H9 (cell line): ENCODE measurements around the gene TXLNG. TPM values are rescaled to one million over a fixed set of nuclear protein-coding genes. Genes with fewer than 3 reads are reported as not detected.
"Not testable (repeated sequence)": the region's sequence is repeated elsewhere in the genome, so short reads cannot be mapped to it uniquely, and the experiment has no call there.

ENCODE experiments used
- DNase-seq: peaks from one replicate; pipeline ENCODE4 v3.0.0-alpha.2; 2017
- H2AFZ ChIP-seq: one replicate; pipeline ENCODE4 v1.6.1; 2013; ENCODE audit warnings: mild to moderate bottlenecking, low read length, control low read depth, moderate library complexity
- H2AK5ac ChIP-seq: 2 replicates; pipeline ENCODE4 v1.6.1; 2013; ENCODE audit warnings: low read length, control low read depth, mixed read lengths; ENCODE audit not compliant: insufficient read length
- H2BK120ac ChIP-seq: one replicate; pipeline ENCODE4 v1.6.1; 2013; ENCODE audit warnings: low read depth, mild to moderate bottlenecking, low read length, control low read depth, inconsistent platforms; ENCODE audit not compliant: poor library complexity, severe bottlenecking
- H2BK12ac ChIP-seq: 2 replicates; pipeline ENCODE4 v1.6.1; 2013; ENCODE audit warnings: low read length, control low read depth, mixed read lengths, low read depth; ENCODE audit not compliant: insufficient read length
- H2BK15ac ChIP-seq: 2 replicates; pipeline ENCODE4 v1.6.1; 2013; ENCODE audit warnings: low read depth, low read length, control low read depth
- H2BK20ac ChIP-seq: one replicate; pipeline ENCODE4 v1.6.1; 2013; ENCODE audit warnings: low read depth, mild to moderate bottlenecking, low read length, control low read depth, inconsistent platforms; ENCODE audit not compliant: poor library complexity, severe bottlenecking
- H2BK5ac ChIP-seq: 2 replicates; pipeline ENCODE4 v1.6.1; 2013; ENCODE audit warnings: low read length, control low read depth, mixed read lengths; ENCODE audit not compliant: insufficient read length
- H3K14ac ChIP-seq: 2 replicates; pipeline ENCODE4 v1.6.1; 2013; ENCODE audit warnings: low read length, control low read depth; ENCODE audit not compliant: insufficient read depth
- H3K18ac ChIP-seq: 2 replicates; pipeline ENCODE4 v1.6.1; 2013; ENCODE audit warnings: low read depth, mild to moderate bottlenecking, mixed read lengths, low read length, control low read depth; ENCODE audit not compliant: insufficient read length
- H3K23ac ChIP-seq: 2 replicates; pipeline ENCODE4 v1.6.1; 2013; ENCODE audit warnings: low read length, control low read depth, mixed read lengths, low read depth; ENCODE audit not compliant: insufficient read length
- H3K23me2 ChIP-seq: 2 replicates; pipeline ENCODE4 v1.6.1; 2013; ENCODE audit warnings: low read depth, mild to moderate bottlenecking, mixed read lengths, low read length, control low read depth; ENCODE audit not compliant: insufficient read length, poor library complexity, severe bottlenecking
- H3K27ac ChIP-seq: 2 replicates; pipeline ENCODE4 v1.5.1; 2013; ENCODE audit warnings: low read length, control low read depth, mixed read lengths, low read depth; ENCODE audit not compliant: insufficient read length
- H3K27me3 ChIP-seq: 2 replicates; pipeline ENCODE4 v1.6.1; 2013; ENCODE audit warnings: low read length, control low read depth, inconsistent platforms; ENCODE audit not compliant: insufficient read depth
- H3K4ac ChIP-seq: 2 replicates; pipeline ENCODE4 v1.6.1; 2013; ENCODE audit warnings: low read depth, mild to moderate bottlenecking, control low read depth, inconsistent platforms, low read length, moderate library complexity
- H3K4me1 ChIP-seq: 2 replicates; pipeline ENCODE4 v1.6.1; 2013; ENCODE audit warnings: low read length, control low read depth, inconsistent platforms; ENCODE audit not compliant: insufficient read depth
- H3K4me2 ChIP-seq: 2 replicates; pipeline ENCODE4 v1.6.1; 2013; ENCODE audit warnings: low read length, control low read depth, mixed read lengths; ENCODE audit not compliant: insufficient read length, insufficient read depth
- H3K56ac ChIP-seq: 2 replicates; pipeline ENCODE4 v1.6.1; 2013; ENCODE audit warnings: low read depth, mild to moderate bottlenecking, mixed read lengths, low read length, control low read depth; ENCODE audit not compliant: insufficient read length
- H3K79me1 ChIP-seq: 2 replicates; pipeline ENCODE4 v1.6.1; 2013; ENCODE audit warnings: low read depth, mild to moderate bottlenecking, moderate library complexity, low read length, control low read depth, inconsistent platforms; ENCODE audit not compliant: insufficient read depth, poor library complexity, severe bottlenecking
- H3K79me2 ChIP-seq: 2 replicates; pipeline ENCODE4 v1.6.1; 2013; ENCODE audit warnings: low read length, control low read depth, inconsistent platforms; ENCODE audit not compliant: insufficient read depth
- H3K9ac ChIP-seq: 2 replicates; pipeline ENCODE4 v1.6.1; 2013; ENCODE audit warnings: low read length, control low read depth, mixed read lengths; ENCODE audit not compliant: insufficient read length; ENCODE audit errors: extremely low read depth
- H3K9me3 ChIP-seq: one replicate; pipeline ENCODE4 v1.6.1; 2013; ENCODE audit warnings: low read depth, low read length, inconsistent platforms; ENCODE audit not compliant: control insufficient read depth
- H3T11ph ChIP-seq: one replicate; pipeline ENCODE4 v1.6.1; 2013; ENCODE audit warnings: mild to moderate bottlenecking, low read length, control low read depth, inconsistent platforms
- H4K20me1 ChIP-seq: one replicate; pipeline ENCODE4 v1.6.1; 2013; ENCODE audit not compliant: control insufficient read depth, insufficient read length, insufficient read depth
- H4K5ac ChIP-seq: 2 replicates; pipeline ENCODE4 v1.6.1; 2013; ENCODE audit warnings: low read depth, mild to moderate bottlenecking, mixed read lengths, low read length, control low read depth; ENCODE audit not compliant: insufficient read length
- H4K8ac ChIP-seq: replicated peaks from 2 replicates; pipeline ENCODE4 v1.6.1; 2013; ENCODE audit warnings: low read length, control low read depth, mixed read lengths, low read depth; ENCODE audit not compliant: insufficient read length
- H4K91ac ChIP-seq: 2 replicates; pipeline ENCODE4 v1.6.1; 2013; ENCODE audit warnings: low read depth, mild to moderate bottlenecking, moderate library complexity, mixed read lengths, low read length, control low read depth; ENCODE audit not compliant: insufficient read length
- H3K27ac Mint-ChIP-seq, 3 experiments: 2 replicates in 2 of 3; 3 replicates in 1 of 3; pipeline ENCODE4 v1.8.0; 2020 to 2021; ENCODE audit warnings: mixed read lengths in 3 of 3, mild to moderate bottlenecking in 1 of 3, moderate library complexity in 1 of 3
- H3K27me3 Mint-ChIP-seq: 2 replicates; pipeline ENCODE4 v1.8.0; 2021; ENCODE audit warnings: low read depth, mild to moderate bottlenecking, moderate library complexity, mixed read lengths
- H3K36me3 Mint-ChIP-seq, 3 experiments: 2 replicates in 2 of 3; 3 replicates in 1 of 3; pipeline ENCODE4 v1.8.0; 2020 to 2021; ENCODE audit warnings: low read depth in 3 of 3, mixed read lengths in 3 of 3; ENCODE audit not compliant: insufficient read depth in 1 of 3
- H3K4me1 Mint-ChIP-seq, 2 experiments: 2 replicates each; pipeline ENCODE4 v1.8.0; 2020; ENCODE audit warnings: mixed read lengths in 2 of 2
- H3K4me3 Mint-ChIP-seq, 2 experiments: 2 replicates in 1 of 2; 3 replicates in 1 of 2; pipeline ENCODE4 v1.8.0; 2020 to 2021; ENCODE audit warnings: mild to moderate bottlenecking in 2 of 2, mixed read lengths in 2 of 2, moderate library complexity in 1 of 2
- H3K9me3 Mint-ChIP-seq, 2 experiments: 2 replicates in 1 of 2; 3 replicates in 1 of 2; pipeline ENCODE4 v1.8.0; 2020; ENCODE audit warnings: mild to moderate bottlenecking in 2 of 2, mixed read lengths in 2 of 2, moderate library complexity in 1 of 2
- WGBS: extraction: QIAGEN DNeasy Blood & Tissue Kit; methylation state at CpG from one replicate; pipeline ENCODE4 v1.1.7; 2013; ENCODE audit warnings: missing lambda C conversion rate, low lambda C conversion rate, mixed read lengths; ENCODE audit not compliant: insufficient read length; ENCODE audit errors: extremely low coverage; 5-methylcytosine and 5-hydroxymethylcytosine counted together
- total RNA-seq: library from RNA; stranded (reverse); gene quantifications from 2 replicates; pipeline ENCODE4 v1.2.1, GENCODE V29; 2021
- TF ChIP-seq, protein P1 (sequence below): fragments of 200-600 bp; sonication (generic); conservative IDR thresholded peaks from 3 replicates; pipeline ENCODE4 v1.8.0; 2021; ENCODE audit warnings: antibody characterized with exemption, mild to moderate bottlenecking

TXLNG gene
- total RNA-seq, 1 experiment from 2014 or later = 90.7 TPM

DNA sequence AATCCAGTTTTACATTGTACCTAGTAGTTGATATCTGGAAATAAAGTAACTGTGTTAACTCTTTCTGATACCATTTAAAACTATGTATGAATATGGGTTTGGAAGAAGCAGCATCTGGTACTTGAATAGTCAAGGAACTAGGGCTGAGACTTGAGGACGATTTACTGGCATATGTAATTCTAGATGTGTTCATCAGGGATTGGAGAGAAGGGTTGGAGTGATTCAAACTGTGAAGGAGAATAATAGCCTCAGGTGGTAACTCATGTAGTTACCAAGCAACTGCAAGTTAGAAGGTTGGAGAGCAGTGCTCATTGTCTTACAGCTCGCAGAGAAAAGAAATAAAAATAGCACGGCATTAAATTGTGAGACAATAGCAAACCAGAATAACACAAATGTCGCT, 29.5 kb upstream of the TXLNG start:
- Histone ChIP-seq H2AK5ac (no peak overlapping the region), H3K23ac (no peak overlapping the region), H3K4me2 (no peak overlapping the region), H2BK5ac (no peak overlapping the region), H3K18ac (no peak overlapping the region), H4K91ac (no peak overlapping the region), H3K9me3 (no peaks in the 10 kb centered on the region), H2BK20ac (no peak overlapping the region), H2BK15ac (no peak overlapping the region), H3K9ac (no peak overlapping the region), H4K8ac (no peak overlapping the region), H3K56ac (no peak overlapping the region), H3K23me2 (no peaks in the 10 kb centered on the region), H3K4ac (no peak overlapping the region), H3K14ac (no peak overlapping the region), H3K4me1 (no peaks in the 10 kb centered on the region), H2AFZ (no peak overlapping the region), H4K20me1 (no peaks in the 10 kb centered on the region), H3K79me1 (no peaks in the 10 kb centered on the region), H2BK12ac (no peak overlapping the region), H4K5ac (no peak overlapping the region), H3K27me3 (no peaks in the 10 kb centered on the region), H2BK120ac (no peak overlapping the region), H3K79me2 (no peaks in the 10 kb centered on the region), H3K27ac (no peak overlapping the region), H3T11ph (no peak overlapping the region)
- peaks cover 40 to 83% (median 82%) of the 10 kb centered on the region in 3 experiments; a peak in 6 of 7 replicates for H3K36me3 Mint-ChIP-seq
- TF ChIP-seq, protein P1, sequence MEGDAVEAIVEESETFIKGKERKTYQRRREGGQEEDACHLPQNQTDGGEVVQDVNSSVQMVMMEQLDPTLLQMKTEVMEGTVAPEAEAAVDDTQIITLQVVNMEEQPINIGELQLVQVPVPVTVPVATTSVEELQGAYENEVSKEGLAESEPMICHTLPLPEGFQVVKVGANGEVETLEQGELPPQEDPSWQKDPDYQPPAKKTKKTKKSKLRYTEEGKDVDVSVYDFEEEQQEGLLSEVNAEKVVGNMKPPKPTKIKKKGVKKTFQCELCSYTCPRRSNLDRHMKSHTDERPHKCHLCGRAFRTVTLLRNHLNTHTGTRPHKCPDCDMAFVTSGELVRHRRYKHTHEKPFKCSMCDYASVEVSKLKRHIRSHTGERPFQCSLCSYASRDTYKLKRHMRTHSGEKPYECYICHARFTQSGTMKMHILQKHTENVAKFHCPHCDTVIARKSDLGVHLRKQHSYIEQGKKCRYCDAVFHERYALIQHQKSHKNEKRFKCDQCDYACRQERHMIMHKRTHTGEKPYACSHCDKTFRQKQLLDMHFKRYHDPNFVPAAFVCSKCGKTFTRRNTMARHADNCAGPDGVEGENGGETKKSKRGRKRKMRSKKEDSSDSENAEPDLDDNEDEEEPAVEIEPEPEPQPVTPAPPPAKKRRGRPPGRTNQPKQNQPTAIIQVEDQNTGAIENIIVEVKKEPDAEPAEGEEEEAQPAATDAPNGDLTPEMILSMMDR = no peak
- no peak overlapping the region for H3K4me3 Mint-ChIP-seq
- no peaks in the 10 kb centered on the region for H3K9me3 Mint-ChIP-seq
- no peaks in the 10 kb centered on the region for H3K27me3 Mint-ChIP-seq
- H3K27ac Mint-ChIP-seq = peak overlapping the region in 1 of 3 experiments; percentile 69; a peak in 3 of 7 replicates
- no peak for DNase-seq
- WGBS = no CpG with 5 or more reads among the region's 4 CpGs
- H3K4me1 Mint-ChIP-seq = peaks cover 6 to 21% of the 10 kb centered on the region in 2 experiments

DNA sequence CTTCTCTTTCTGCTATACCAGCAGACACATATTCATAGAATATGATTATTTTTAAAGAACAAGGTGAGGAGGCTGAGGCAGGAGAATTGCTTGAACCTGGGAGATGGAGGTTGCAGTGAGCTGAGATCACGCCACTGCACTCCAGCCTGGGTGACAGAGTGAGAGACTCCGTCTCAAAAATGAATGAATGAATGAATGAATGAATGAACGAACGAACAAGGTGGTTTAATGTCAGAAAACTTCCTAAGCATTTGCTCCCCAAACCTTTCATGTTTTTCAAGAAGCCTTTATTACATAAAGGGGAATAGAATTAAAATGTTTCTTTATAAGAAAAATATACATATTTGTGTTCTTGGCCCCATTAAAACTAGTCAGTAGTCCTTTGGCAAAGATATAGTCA, 24.8 kb upstream of the TXLNG start:
- not testable (repeated sequence) for H3K4me3 Mint-ChIP-seq, H3K9ac ChIP-seq, H4K20me1 ChIP-seq, H3K27me3 Mint-ChIP-seq, H4K8ac ChIP-seq, H2BK5ac ChIP-seq, H2BK120ac ChIP-seq, H3K4me2 ChIP-seq, H3T11ph ChIP-seq, H2BK12ac ChIP-seq, H3K14ac ChIP-seq, DNase-seq, H3K56ac ChIP-seq, H2BK20ac ChIP-seq, H2BK15ac ChIP-seq, H3K23ac ChIP-seq, H3K9me3 ChIP-seq, H3K23me2 ChIP-seq, H3K4me1 ChIP-seq, H3K79me1 ChIP-seq, H2AK5ac ChIP-seq, H3K18ac ChIP-seq, H3K27ac ChIP-seq, H3K79me2 ChIP-seq, H3K9me3 Mint-ChIP-seq, H3K27me3 ChIP-seq, H3K4ac ChIP-seq, H4K91ac ChIP-seq, H4K5ac ChIP-seq, H2AFZ ChIP-seq
- Mint-ChIP-seq H3K36me3 (peaks cover 22 to 47% (median 46%) of the 10 kb centered on the region in 3 experiments; a peak in 6 of 7 replicates), H3K27ac (0 out of 7 replicates have a peak overlapping the region, but pooled peaks of 1 of the 3 experiments have one; percentile 44), H3K4me1 (peaks cover 9 to 11% of the 10 kb centered on the region in 2 experiments)
- no CpG with 5 or more reads among the region's 4 CpGs for WGBS
